ENCODE measurements around the gene SPO11. TPM values are rescaled to one million over a fixed set of nuclear protein-coding genes. Genes with fewer than 3 reads are reported as not detected.
A peak's percentile ranks its signal among the peaks of the same experiment; 100 is the strongest.
"Not testable (repeated sequence)": the region's sequence is repeated elsewhere in the genome, so short reads cannot be mapped to it uniquely, and the experiment has no call there.

Gene SPO11
- polyA plus RNA-seq, 1 donor (not counting 4 experiments of a cell fraction or from before 2014, with no cell fraction given) = not detected

DNA sequence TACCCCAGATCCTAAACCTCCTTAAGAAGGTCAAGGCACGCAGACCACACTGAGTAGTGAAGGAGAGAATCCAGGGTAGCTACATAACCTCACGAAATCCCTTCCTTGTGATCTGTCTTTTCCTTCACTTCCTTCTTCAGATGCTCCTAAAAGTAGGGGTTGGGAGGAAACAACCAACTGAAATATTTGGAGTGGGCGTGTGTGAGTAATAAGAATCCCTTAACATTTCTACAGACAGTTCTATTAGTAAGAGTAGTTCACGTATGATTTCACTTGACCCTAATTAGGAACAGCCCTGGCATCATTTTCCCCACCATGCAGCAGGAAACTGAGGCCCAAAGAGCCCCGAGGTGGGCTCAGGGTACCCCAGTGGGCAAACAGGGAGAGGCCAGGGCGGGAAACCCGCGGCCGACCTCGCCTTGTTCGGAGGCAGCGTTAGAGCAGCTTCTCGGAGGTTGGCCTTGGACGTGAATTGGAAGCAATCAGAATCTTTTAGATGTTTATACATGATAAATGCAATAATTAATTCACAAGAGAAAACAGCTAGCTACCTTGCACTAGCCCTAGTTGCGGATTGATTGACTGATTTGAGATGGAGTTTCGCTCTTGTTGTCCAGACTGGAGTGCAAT, 20.6 kb downstream of the SPO11 start:
- peaks cover 11% of the 10 kb centered on the region for H3K4me1 ChIP-seq (ENCODE audit: control insufficient read depth, extremely low read depth, insufficient read depth, low read length)
- no peaks in the 10 kb centered on the region for H3K9me1 ChIP-seq (ENCODE audit: control insufficient read depth, extremely low read depth, insufficient read depth, low read length)
- no peaks in the 10 kb centered on the region for H4K20me1 ChIP-seq (ENCODE audit: control insufficient read depth, extremely low read depth, insufficient read depth, low read length)
- no peak overlapping the region for H3K27ac ChIP-seq (ENCODE audit: control insufficient read depth, insufficient read depth, low read length)
- TF ChIP-seq EZH2 (IDR thresholded peaks at IDR 0.05; ENCODE audit: low read length) = no peak
- TF ChIP-seq, protein P1, sequence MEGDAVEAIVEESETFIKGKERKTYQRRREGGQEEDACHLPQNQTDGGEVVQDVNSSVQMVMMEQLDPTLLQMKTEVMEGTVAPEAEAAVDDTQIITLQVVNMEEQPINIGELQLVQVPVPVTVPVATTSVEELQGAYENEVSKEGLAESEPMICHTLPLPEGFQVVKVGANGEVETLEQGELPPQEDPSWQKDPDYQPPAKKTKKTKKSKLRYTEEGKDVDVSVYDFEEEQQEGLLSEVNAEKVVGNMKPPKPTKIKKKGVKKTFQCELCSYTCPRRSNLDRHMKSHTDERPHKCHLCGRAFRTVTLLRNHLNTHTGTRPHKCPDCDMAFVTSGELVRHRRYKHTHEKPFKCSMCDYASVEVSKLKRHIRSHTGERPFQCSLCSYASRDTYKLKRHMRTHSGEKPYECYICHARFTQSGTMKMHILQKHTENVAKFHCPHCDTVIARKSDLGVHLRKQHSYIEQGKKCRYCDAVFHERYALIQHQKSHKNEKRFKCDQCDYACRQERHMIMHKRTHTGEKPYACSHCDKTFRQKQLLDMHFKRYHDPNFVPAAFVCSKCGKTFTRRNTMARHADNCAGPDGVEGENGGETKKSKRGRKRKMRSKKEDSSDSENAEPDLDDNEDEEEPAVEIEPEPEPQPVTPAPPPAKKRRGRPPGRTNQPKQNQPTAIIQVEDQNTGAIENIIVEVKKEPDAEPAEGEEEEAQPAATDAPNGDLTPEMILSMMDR (optimal IDR thresholded peaks at IDR 0.05 in 1 of 3, IDR thresholded peaks at IDR 0.05 in 1 of 3, conservative IDR thresholded peaks at IDR 0.05 in 1 of 3; ENCODE audit: extremely low read depth in 1 of 3, insufficient read depth in 2 of 3, low read length in 3 of 3) = no peak
- peaks cover 9 to 17% of the 10 kb centered on the region in 2 experiments for H3K36me3 ChIP-seq (ENCODE audit: control insufficient read depth in 2 of 2, extremely low read depth in 1 of 2, insufficient read depth in 2 of 2, low read length in 2 of 2)
- dilution Hi-C loops (cut with MboI; ENCODE audit: extremely low pct_ligation_motif_present, low sequenced_read_pairs) = no loop called here
- no peak overlapping the region for H3K4me3 ChIP-seq (ENCODE audit: control insufficient read depth in 2 of 3, extremely low read depth in 1 of 3, insufficient read depth in 2 of 3, low read depth in 1 of 3, low read length in 3 of 3)
- H3K4me2 ChIP-seq (ENCODE audit: control insufficient read depth, extremely low read depth, insufficient read depth, low read depth, low read length) = no peak overlapping the region
- H3K79me2 ChIP-seq (ENCODE audit: control insufficient read depth, insufficient read depth, low read length) = peaks cover 31% of the 10 kb centered on the region
- DNase-seq (ENCODE audit: low read depth, low spot score) (no peak), FAIRE-seq (no peak)
- no peaks in the 10 kb centered on the region for H3K9me3 ChIP-seq (ENCODE audit: control insufficient read depth, low read depth, low read length)
- H3K27me3 ChIP-seq (ENCODE audit: control insufficient read depth, extremely low read depth, insufficient read depth, low read length) = no peaks in the 10 kb centered on the region
- H3K9ac ChIP-seq (ENCODE audit: control insufficient read depth, extremely low read depth, insufficient read depth, low read length) = no peak overlapping the region
- no peak overlapping the region for H2AFZ ChIP-seq (ENCODE audit: control insufficient read depth, low read length)

DNA sequence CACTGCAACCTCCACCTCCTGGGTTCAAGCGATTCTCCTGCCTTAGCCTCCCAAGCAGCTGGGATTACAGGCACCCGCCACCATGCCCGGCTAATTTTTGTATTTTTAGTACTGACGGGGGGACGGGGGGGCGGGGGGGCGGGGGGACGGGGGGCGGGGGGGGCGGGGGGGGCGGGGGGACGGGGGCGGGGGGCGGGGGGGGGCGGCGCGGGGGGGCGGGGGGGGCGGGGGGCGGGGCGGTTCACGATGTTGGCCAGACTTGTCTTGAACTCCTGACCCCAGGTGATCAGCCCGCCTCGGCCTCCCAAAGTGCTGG, 21.1 kb downstream of the SPO11 start:
- H3K27me3 ChIP-seq (ENCODE audit: control insufficient read depth, extremely low read depth, insufficient read depth, low read length); H3K4me2 ChIP-seq (ENCODE audit: control insufficient read depth, extremely low read depth, insufficient read depth, low read depth, low read length); H3K9me3 ChIP-seq (ENCODE audit: control insufficient read depth, low read depth, low read length); DNase-seq (ENCODE audit: low read depth, low spot score); H4K20me1 ChIP-seq (ENCODE audit: control insufficient read depth, extremely low read depth, insufficient read depth, low read length); H3K9me1 ChIP-seq (ENCODE audit: control insufficient read depth, extremely low read depth, insufficient read depth, low read length); dilution Hi-C loops (cut with MboI; ENCODE audit: extremely low pct_ligation_motif_present, low sequenced_read_pairs); FAIRE-seq: not testable (repeated sequence)
- Histone ChIP-seq H2AFZ (ENCODE audit: control insufficient read depth, low read length) (peak overlapping the region; percentile 89), H3K9ac (ENCODE audit: control insufficient read depth, extremely low read depth, insufficient read depth, low read length) (peak overlapping the region; percentile 92), H3K4me1 (ENCODE audit: control insufficient read depth, extremely low read depth, insufficient read depth, low read length) (peaks cover 11% of the 10 kb centered on the region), H3K79me2 (ENCODE audit: control insufficient read depth, insufficient read depth, low read length) (peaks cover 31% of the 10 kb centered on the region), H3K4me3 (ENCODE audit: control insufficient read depth in 2 of 3, extremely low read depth in 1 of 3, insufficient read depth in 2 of 3, low read depth in 1 of 3, low read length in 3 of 3) (peak overlapping the region; percentile 65 to 96 (median 83)), H3K27ac (ENCODE audit: control insufficient read depth, insufficient read depth, low read length) (peak overlapping the region; percentile 91), H3K36me3 (ENCODE audit: control insufficient read depth in 2 of 2, extremely low read depth in 1 of 2, insufficient read depth in 2 of 2, low read length in 2 of 2) (peaks cover 10 to 17% of the 10 kb centered on the region in 2 experiments)
